ENCODE data around the gene DYRK1B.
"Not testable (repeated sequence)": the region's sequence is repeated elsewhere in the genome, so short reads cannot be mapped to it uniquely, and the experiment has no call there.

- not testable (repeated sequence) for TF ChIP-seq EZH2 (IDR thresholded peaks at IDR 0.05; ENCODE audit: low read length)
- TF ChIP-seq, protein P1, sequence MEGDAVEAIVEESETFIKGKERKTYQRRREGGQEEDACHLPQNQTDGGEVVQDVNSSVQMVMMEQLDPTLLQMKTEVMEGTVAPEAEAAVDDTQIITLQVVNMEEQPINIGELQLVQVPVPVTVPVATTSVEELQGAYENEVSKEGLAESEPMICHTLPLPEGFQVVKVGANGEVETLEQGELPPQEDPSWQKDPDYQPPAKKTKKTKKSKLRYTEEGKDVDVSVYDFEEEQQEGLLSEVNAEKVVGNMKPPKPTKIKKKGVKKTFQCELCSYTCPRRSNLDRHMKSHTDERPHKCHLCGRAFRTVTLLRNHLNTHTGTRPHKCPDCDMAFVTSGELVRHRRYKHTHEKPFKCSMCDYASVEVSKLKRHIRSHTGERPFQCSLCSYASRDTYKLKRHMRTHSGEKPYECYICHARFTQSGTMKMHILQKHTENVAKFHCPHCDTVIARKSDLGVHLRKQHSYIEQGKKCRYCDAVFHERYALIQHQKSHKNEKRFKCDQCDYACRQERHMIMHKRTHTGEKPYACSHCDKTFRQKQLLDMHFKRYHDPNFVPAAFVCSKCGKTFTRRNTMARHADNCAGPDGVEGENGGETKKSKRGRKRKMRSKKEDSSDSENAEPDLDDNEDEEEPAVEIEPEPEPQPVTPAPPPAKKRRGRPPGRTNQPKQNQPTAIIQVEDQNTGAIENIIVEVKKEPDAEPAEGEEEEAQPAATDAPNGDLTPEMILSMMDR (optimal IDR thresholded peaks at IDR 0.05 in 1 of 3, IDR thresholded peaks at IDR 0.05 in 1 of 3, conservative IDR thresholded peaks at IDR 0.05 in 1 of 3; ENCODE audit: extremely low read depth in 1 of 3, insufficient read depth in 2 of 3, low read length in 3 of 3) = not testable (repeated sequence)
These were observed 19.9 kb downstream of the DYRK1B start for GRCh38 chr19:39814111-39814510.

Measured in keratinocyte (primary cell).